CD4-positive, CD25-positive, alpha-beta regulatory T cell (primary cell): ENCODE measurements around the gene OGDH. TPM values are rescaled to one million over a fixed set of nuclear protein-coding genes. Genes with fewer than 3 reads are reported as not detected.

Experiments used
- ATAC-seq, 2 donors: fragments of 150-1000 bp; cut with Tn5 transposase; one replicate each; pipeline ENCODE4 v1.10.0; 2021; ENCODE audit warnings: low read depth in 2 of 2, moderate number of reproducible peaks in 2 of 2, moderate library complexity in 1 of 2
- DNase-seq, 3 donors: peaks; one replicate each; pipeline versions ENCODE4 v3.0.0 to v3.0.0-alpha.2; 2012 to 2022; ENCODE audit warnings: mixed read lengths in 1 of 3
- H3K27ac ChIP-seq: one replicate; pipeline ENCODE4 v1.7.0; 2013; ENCODE audit warnings: mild to moderate bottlenecking, low read length; ENCODE audit not compliant: insufficient read depth, poor library complexity, severe bottlenecking
- H3K27me3 ChIP-seq: one replicate; pipeline ENCODE4 v1.7.0; 2013; ENCODE audit warnings: low read length; ENCODE audit not compliant: control insufficient read depth, insufficient read depth
- H3K36me3 ChIP-seq: one replicate; pipeline ENCODE4 v1.7.0; 2013; ENCODE audit warnings: mild to moderate bottlenecking, low read length, moderate library complexity; ENCODE audit not compliant: control insufficient read depth, insufficient read depth
- H3K4me1 ChIP-seq: 2 replicates; pipeline ENCODE4 v1.7.0; 2013; ENCODE audit warnings: mild to moderate bottlenecking, low read length; ENCODE audit not compliant: insufficient read depth, control insufficient read depth, poor library complexity, severe bottlenecking
- H3K4me3 ChIP-seq: one replicate; pipeline ENCODE4 v1.7.0; 2013; ENCODE audit warnings: low read depth, mild to moderate bottlenecking, low read length, moderate library complexity
- H3K9me3 ChIP-seq, 2 experiments: 1 replicate in 1 of 2; 2 replicates in 1 of 2; pipeline ENCODE4 v1.7.0; 2013; ENCODE audit warnings: low read length in 2 of 2, mild to moderate bottlenecking in 1 of 2, moderate library complexity in 1 of 2; ENCODE audit not compliant: control insufficient read depth in 2 of 2
- H3K27ac Mint-ChIP-seq, 3 donors: one replicate each; pipeline ENCODE4 v1.8.0; 2020 to 2022; ENCODE audit warnings: mild to moderate bottlenecking in 3 of 3, mixed read lengths in 3 of 3, moderate library complexity in 2 of 3
- H3K27me3 Mint-ChIP-seq: one replicate; pipeline ENCODE4 v1.8.0; 2022; ENCODE audit warnings: mild to moderate bottlenecking, mixed read lengths
- H3K36me3 Mint-ChIP-seq: one replicate; pipeline ENCODE4 v1.8.0; 2020; ENCODE audit warnings: mixed read lengths
- H3K4me1 Mint-ChIP-seq, 4 donors: one replicate each; pipeline ENCODE4 v1.8.0; 2020 to 2022; ENCODE audit warnings: mixed read lengths in 4 of 4, mild to moderate bottlenecking in 1 of 4
- H3K4me3 Mint-ChIP-seq, 4 donors: one replicate each; pipeline ENCODE4 v1.8.0; 2020 to 2022; ENCODE audit warnings: mild to moderate bottlenecking in 4 of 4, mixed read lengths in 4 of 4, moderate library complexity in 3 of 4
- H3K9me3 Mint-ChIP-seq, 7 donors: one replicate each; pipeline ENCODE4 v1.8.0; 2020 to 2022; ENCODE audit warnings: mixed read lengths in 7 of 7, mild to moderate bottlenecking in 3 of 7, moderate library complexity in 2 of 7
- polyA plus RNA-seq, 4 donors: library from polyadenylated mRNA; unstranded; fragments of 300-500 nt; fragmentation: Illumina TruSeq; gene quantifications; one replicate each; pipeline ENCODE4 v1.2.3, GENCODE V29; 2021
- total RNA-seq: library from RNA; stranded (reverse); gene quantifications from one replicate; pipeline ENCODE4 v1.2.3, GENCODE V29; 2022

Gene OGDH
- total and polyA plus RNA-seq, 5 donors from 2014 or later = 56.4 to 157 (median 88.0) TPM

GRCh38 chr7:44740055-44740454 is 133.6 kb downstream of the OGDH start:
- no peak for DNase-seq
- H3K27me3 Mint-ChIP-seq = no peaks in the 10 kb centered on the region
- no peaks in the 10 kb centered on the region for H3K9me3 ChIP-seq

GRCh38 chr7:44743750-44744149 is 137.3 kb downstream of the OGDH start:
- H3K36me3 Mint-ChIP-seq = no peaks in the 10 kb centered on the region
- peaks cover 6 to 13% (median 7%) of the 10 kb centered on the region in 4 donors for H3K4me1 Mint-ChIP-seq
- Histone ChIP-seq H3K4me1 (peaks cover 5% of the 10 kb centered on the region), H3K36me3 (no peaks in the 10 kb centered on the region), H3K9me3 (no peaks in the 10 kb centered on the region), H3K27ac (no peak overlapping the region), H3K4me3 (no peak overlapping the region), H3K27me3 (no peaks in the 10 kb centered on the region)
- DNase-seq (no peak), ATAC-seq (no peak)
- no peak overlapping the region for H3K27ac Mint-ChIP-seq
- no peaks in the 10 kb centered on the region for H3K9me3 Mint-ChIP-seq
- no peak overlapping the region for H3K4me3 Mint-ChIP-seq
- H3K27me3 Mint-ChIP-seq = peaks cover 4% of the 10 kb centered on the region

More at GRCh38 chr7:44740055-44740454, 133.6 kb downstream of the OGDH start:
- H3K4me1 Mint-ChIP-seq = peaks cover 0 to 14% (median 11%) of the 10 kb centered on the region in 4 donors
- no peak overlapping the region for H3K4me3 Mint-ChIP-seq
- Histone ChIP-seq H3K27ac (no peak overlapping the region), H3K36me3 (no peaks in the 10 kb centered on the region), H3K27me3 (no peaks in the 10 kb centered on the region), H3K4me3 (no peak overlapping the region), H3K4me1 (peaks cover 5% of the 10 kb centered on the region)
- ATAC-seq = no peak
- H3K27ac Mint-ChIP-seq = no peak overlapping the region
- H3K36me3 Mint-ChIP-seq = no peaks in the 10 kb centered on the region
- no peaks in the 10 kb centered on the region for H3K9me3 Mint-ChIP-seq

GRCh38 chr7:44748045-44748947 is 141.9 kb downstream of the OGDH start, which contains the start of gene ZMIZ2:
Gene ZMIZ2 (plus strand): TSS chr7:44748847. CDS start chr7:44756250, 7,403 bp downstream.
- H3K4me1 Mint-ChIP-seq = peaks cover 17 to 49% (median 37%) of the 10 kb centered on the region in 4 donors
- peak; percentile 83 to 84 for ATAC-seq
- no peaks in the 10 kb centered on the region for H3K9me3 Mint-ChIP-seq
- no peaks in the 10 kb centered on the region for H3K36me3 Mint-ChIP-seq
- Histone ChIP-seq H3K27ac (peak within 1 kb of the TSS; percentile 91), H3K36me3 (no peaks in the 10 kb centered on the region), H3K27me3 (no peaks in the 10 kb centered on the region), H3K9me3 (no peaks in the 10 kb centered on the region), H3K4me1 (peaks cover 35% of the 10 kb centered on the region), H3K4me3 (peak within 1 kb of the TSS; percentile 79)
- peak within 1 kb of the TSS; percentile 83 to 94 (median 86) for H3K4me3 Mint-ChIP-seq
- peak within 1 kb of the TSS; percentile 83 to 93 (median 90) for H3K27ac Mint-ChIP-seq
- peaks cover 4% of the 10 kb centered on the region for H3K27me3 Mint-ChIP-seq
- peak; percentile 86 to 92 (median 88) for DNase-seq

- Mint-ChIP-seq H3K36me3 (no peaks in the 10 kb centered on the region), H3K4me3 (peak overlapping the region; percentile 83 to 92 (median 86))
- peak overlapping the region; percentile 80 for H3K27ac ChIP-seq
Observed at GRCh38 chr7:44748948-44749731, 142.7 kb downstream of the OGDH start.

GRCh38 chr7:44749992-44750391 is 143.6 kb downstream of the OGDH start:
- no peaks in the 10 kb centered on the region for H3K9me3 Mint-ChIP-seq
- H3K4me1 Mint-ChIP-seq = peaks cover 17 to 62% (median 43%) of the 10 kb centered on the region in 4 donors
- peaks cover 49% of the 10 kb centered on the region for H3K4me1 ChIP-seq

More at GRCh38 chr7:44748948-44749731, 142.7 kb downstream of the OGDH start:
- Mint-ChIP-seq H3K4me1 (peaks cover 17 to 53% (median 41%) of the 10 kb centered on the region in 4 donors), H3K27ac (peak overlapping the region; percentile 80 to 90 (median 83)), H3K27me3 (peaks cover 4% of the 10 kb centered on the region), H3K9me3 (no peaks in the 10 kb centered on the region)
- Histone ChIP-seq H3K4me1 (peaks cover 41% of the 10 kb centered on the region), H3K4me3 (peak overlapping the region; percentile 79), H3K9me3 (no peaks in the 10 kb centered on the region), H3K27me3 (no peaks in the 10 kb centered on the region), H3K36me3 (no peaks in the 10 kb centered on the region)
- no peak for ATAC-seq
- peak in 1 of 3 donors; percentile 21 for DNase-seq

GRCh38 chr7:44750424-44750823 is 144.0 kb downstream of the OGDH start:
- Mint-ChIP-seq H3K27ac (peak overlapping the region; percentile 80 to 90 (median 83)), H3K9me3 (no peaks in the 10 kb centered on the region), H3K4me1 (peaks cover 17 to 66% (median 45%) of the 10 kb centered on the region in 4 donors), H3K27me3 (peaks cover 2% of the 10 kb centered on the region), H3K4me3 (peak overlapping the region; percentile 83 to 92 (median 86)), H3K36me3 (no peaks in the 10 kb centered on the region)
- H3K4me1 ChIP-seq = peaks cover 53% of the 10 kb centered on the region
- H3K4me3 ChIP-seq = peak overlapping the region; percentile 79
- peak overlapping the region; percentile 80 for H3K27ac ChIP-seq
- ATAC-seq (no peak), DNase-seq (no peak)
- H3K36me3 ChIP-seq = no peaks in the 10 kb centered on the region
- no peaks in the 10 kb centered on the region for H3K27me3 ChIP-seq
- H3K9me3 ChIP-seq = no peaks in the 10 kb centered on the region

More at GRCh38 chr7:44749992-44750391, 143.6 kb downstream of the OGDH start:
- H3K4me3 ChIP-seq = peak overlapping the region; percentile 79
- no peak for ATAC-seq
- peak overlapping the region; percentile 80 for H3K27ac ChIP-seq
- no peaks in the 10 kb centered on the region for H3K27me3 ChIP-seq
- Mint-ChIP-seq H3K27me3 (peaks cover 4% of the 10 kb centered on the region), H3K36me3 (no peaks in the 10 kb centered on the region), H3K27ac (peak overlapping the region; percentile 80 to 90 (median 83)), H3K4me3 (peak overlapping the region; percentile 83 to 92 (median 86))
- H3K36me3 ChIP-seq = no peaks in the 10 kb centered on the region
- DNase-seq = no peak
- no peaks in the 10 kb centered on the region for H3K9me3 ChIP-seq

- peaks cover 17 to 70% (median 45%) of the 10 kb centered on the region in 4 donors for H3K4me1 Mint-ChIP-seq
- no peaks in the 10 kb centered on the region for H3K27me3 Mint-ChIP-seq
- H3K27ac Mint-ChIP-seq = peak overlapping the region; percentile 80 to 90 (median 83)
- H3K27ac ChIP-seq = peak overlapping the region; percentile 80
- H3K4me1 ChIP-seq = peaks cover 59% of the 10 kb centered on the region
- DNase-seq (peak in 2 of 3 donors; percentile 39 to 55), ATAC-seq (peak; percentile 12 to 13)
- peak overlapping the region; percentile 79 for H3K4me3 ChIP-seq
- H3K36me3 ChIP-seq = no peaks in the 10 kb centered on the region
- no peaks in the 10 kb centered on the region for H3K36me3 Mint-ChIP-seq
- H3K9me3 ChIP-seq = no peaks in the 10 kb centered on the region
- no peaks in the 10 kb centered on the region for H3K9me3 Mint-ChIP-seq
- H3K27me3 ChIP-seq = no peaks in the 10 kb centered on the region
- H3K4me3 Mint-ChIP-seq = peak overlapping the region; percentile 83 to 92 (median 86)
Observed at GRCh38 chr7:44750921-44751571, 144.6 kb downstream of the OGDH start.
